GM12873 (cell line): ENCODE data around the gene CHRNA10.

ENCODE experiments used
- TF ChIP-seq, protein P1 (sequence below): IDR thresholded peaks from 2 replicates; pipeline ENCODE4 v1.5.1; 2012; ENCODE audit warnings: low read depth, mild to moderate bottlenecking, moderate library complexity, low read length, control low read depth; ENCODE audit not compliant: insufficient read depth; ENCODE audit errors: missing control alignments

CHRNA10 gene

DNA sequence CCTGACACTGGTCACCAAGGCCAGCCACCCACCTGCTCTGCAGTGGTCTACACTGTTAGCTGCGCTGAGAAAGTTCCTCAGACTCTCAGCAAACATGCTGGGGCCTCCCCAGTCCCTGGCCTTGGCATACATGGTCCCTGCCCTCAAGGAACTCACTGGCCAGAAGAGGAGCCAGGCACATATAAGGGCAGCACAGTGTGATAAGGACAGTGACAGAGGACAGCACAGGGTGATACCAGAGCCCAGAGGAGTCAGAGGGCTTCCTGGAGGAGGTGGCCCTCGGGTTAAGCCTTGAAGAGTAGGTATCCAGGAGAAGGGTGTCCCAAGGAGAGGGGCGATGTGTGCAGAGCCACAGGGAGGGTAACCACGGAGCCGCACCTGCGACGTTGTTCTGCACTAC is 25.6 kb downstream of the CHRNA10 start:
- TF ChIP-seq, protein P1, sequence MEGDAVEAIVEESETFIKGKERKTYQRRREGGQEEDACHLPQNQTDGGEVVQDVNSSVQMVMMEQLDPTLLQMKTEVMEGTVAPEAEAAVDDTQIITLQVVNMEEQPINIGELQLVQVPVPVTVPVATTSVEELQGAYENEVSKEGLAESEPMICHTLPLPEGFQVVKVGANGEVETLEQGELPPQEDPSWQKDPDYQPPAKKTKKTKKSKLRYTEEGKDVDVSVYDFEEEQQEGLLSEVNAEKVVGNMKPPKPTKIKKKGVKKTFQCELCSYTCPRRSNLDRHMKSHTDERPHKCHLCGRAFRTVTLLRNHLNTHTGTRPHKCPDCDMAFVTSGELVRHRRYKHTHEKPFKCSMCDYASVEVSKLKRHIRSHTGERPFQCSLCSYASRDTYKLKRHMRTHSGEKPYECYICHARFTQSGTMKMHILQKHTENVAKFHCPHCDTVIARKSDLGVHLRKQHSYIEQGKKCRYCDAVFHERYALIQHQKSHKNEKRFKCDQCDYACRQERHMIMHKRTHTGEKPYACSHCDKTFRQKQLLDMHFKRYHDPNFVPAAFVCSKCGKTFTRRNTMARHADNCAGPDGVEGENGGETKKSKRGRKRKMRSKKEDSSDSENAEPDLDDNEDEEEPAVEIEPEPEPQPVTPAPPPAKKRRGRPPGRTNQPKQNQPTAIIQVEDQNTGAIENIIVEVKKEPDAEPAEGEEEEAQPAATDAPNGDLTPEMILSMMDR = no peak

DNA sequence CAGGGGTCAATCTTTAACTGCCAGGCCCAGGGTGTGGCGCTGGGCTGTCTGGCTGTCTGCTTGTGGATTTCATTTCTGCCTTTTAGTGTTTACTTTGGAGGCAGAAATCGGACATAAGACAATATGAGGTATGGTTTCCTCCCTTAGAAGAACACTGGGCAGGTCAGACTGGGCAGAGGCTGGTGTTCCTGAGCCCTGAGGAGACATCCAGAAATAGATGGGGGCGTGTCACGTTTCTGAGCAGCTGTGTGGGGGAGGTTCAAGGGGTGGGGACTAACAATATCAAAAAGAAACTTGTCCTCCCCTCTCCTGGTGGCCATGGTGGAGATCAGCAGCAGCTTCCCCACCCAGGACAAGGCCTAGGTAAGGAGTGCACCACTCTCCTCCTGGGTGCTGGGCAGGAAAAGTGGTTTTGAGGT is 26.4 kb downstream of the CHRNA10 start, which contains the start of gene ART1:
TSS of gene ART1 (plus strand) at position 312 of the 419 bp plus-strand sequence. CDS start 14,086 bp downstream, outside the sequence.
- TF ChIP-seq, protein P1 = no peak

DNA sequence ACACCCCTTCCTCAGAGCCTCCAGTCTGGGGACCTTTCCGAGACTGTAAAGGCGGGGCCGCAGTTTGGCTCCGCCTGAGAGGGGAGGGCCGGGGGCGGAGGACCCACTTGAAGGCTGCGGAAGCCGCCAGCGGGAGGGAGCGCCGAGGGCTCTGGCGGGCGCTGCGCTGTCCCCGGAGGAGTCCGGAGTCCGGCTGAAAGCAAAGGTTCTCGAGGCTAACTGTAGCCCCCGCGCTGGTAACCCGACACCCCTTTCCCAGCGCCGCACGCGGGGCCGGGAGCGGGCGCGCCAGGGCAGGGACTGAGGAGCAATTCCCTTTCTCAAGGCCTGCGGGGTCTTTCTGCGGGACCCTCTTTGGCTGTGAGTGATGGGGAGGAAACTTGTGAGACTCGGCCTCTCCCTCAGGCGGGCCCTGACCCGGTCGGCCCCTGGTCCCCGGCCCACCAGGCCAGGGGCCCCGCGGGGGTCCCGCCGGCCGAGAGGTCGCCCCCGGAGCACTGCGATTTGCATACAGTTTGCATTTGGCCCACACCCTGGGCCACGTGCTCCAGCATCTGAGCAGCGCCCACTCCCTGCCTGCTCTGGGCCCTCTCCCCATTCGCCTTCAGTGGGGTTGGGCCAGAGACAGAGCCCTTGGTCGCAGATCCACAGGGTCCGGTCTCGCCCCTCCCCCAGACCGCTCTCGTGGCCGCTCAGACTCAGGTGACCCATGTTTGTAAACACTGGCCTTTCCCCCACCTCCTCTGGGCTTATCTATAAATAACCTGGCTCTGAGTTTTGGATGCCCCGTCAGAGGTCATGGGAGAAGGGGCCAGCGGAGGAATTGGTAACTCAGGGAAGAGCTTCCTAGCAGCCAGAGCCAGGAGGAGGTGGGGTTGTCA is 28.9 kb downstream of the CHRNA10 start:
- TF ChIP-seq, protein P1 = no peak

DNA sequence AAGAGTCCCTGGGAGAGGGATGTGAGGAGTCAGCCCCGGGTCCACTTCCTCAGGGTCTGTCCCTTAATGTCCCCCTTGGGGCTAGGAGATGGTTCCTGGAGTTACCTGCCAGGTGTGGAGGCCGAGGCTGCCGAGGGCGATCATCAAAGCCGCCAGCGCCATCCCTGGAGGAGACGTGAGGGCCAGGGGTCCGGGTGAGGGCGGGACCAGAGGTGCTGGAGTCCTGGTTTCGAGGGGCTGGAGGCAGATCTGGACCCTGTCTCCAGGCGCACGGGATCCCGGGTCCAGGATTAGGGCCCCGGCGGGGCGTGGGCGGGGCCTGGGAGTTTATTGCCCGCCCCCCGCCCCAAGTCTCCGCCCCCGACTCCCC is 29.5 kb downstream of the CHRNA10 start, which contains the start of gene ART5:
TSS of gene ART5 (minus strand) at position 292 of the 370 bp plus-strand sequence. CDS start at position 162, 130 bp downstream.
- TF ChIP-seq, protein P1 = no peak

DNA sequence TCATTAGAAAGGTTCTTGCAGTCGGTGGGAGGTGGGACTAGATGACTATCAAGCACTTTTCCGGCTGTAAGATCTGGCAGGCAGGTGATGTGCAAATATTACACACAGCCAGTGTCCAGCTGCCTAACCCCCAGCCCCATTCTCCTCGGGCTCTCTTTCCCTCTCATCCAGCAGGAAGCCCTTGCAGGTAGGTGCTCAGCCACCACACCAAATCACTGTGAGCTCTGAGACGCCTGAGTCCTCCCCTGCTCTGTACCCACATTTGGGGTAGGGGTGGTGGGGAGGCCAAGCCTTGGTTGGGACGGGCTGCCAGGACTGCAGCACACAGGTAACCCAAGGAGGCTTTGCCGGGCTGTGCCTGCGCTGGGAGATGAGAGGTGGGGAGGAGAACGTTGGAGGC is 30.0 kb downstream of the CHRNA10 start:
- TF ChIP-seq, protein P1 = no peak

DNA sequence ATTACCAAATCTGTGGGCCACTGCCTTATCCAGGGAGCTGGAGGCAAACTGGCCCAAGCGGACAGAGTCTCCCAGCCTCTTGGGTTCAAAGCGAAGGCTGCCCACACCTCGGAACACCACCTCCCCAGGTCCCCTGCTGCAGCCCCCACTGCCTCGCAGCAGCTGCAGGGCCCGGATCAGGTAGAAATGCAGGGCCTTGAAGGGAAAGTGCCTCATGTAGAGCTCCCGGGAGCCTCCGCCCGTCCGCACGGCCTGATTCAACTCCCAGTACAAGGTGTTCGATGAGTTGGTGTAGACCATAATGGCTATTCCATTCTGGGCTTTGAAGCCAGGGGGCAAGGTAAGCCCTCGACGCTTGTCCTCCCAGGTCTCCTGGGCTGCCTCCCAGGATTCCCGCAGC is 31.3 kb downstream of the CHRNA10 start:
- TF ChIP-seq, protein P1 = no peak

DNA sequence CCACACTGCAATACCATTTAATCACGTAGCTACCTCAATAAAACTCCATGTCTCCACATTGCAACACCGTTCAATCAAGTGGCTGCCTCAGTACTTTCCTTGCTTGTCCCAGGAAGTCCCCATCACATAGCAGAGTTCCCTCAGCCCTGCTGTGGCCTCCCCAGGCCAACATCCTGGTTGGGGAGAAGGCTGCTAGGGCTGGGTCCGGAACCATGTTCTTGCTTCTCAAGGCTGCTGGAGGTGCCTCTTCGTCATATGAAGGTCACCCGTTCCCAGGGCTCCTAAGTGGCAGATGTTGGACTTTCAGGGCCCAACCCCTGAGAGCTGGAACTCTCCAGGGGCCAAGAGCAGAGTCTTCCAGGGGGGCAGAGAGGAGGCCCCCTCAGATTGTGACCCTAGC is 32.7 kb downstream of the CHRNA10 start:
- TF ChIP-seq, protein P1 = no peak
